Ishikawa (cell line): ENCODE data around the gene PLN.

Source experiments
- CEBPB ChIP-seq: IDR thresholded peaks from 2 replicates; pipeline ENCODE4 v1.6.1; 2012
- RAD21 ChIP-seq: IDR thresholded peaks from 2 replicates; pipeline ENCODE4 v1.6.1; 2012; ENCODE audit warnings: low read depth
- REST ChIP-seq: IDR thresholded peaks from 2 replicates; pipeline ENCODE4 v1.6.1; 2012; ENCODE audit warnings: low read depth, mild to moderate bottlenecking
- YY1 ChIP-seq: IDR thresholded peaks from 2 replicates; pipeline ENCODE4 v1.6.1; 2012; ENCODE audit warnings: low read depth

- no peak for TF ChIP-seq CEBPB
- no peak for TF ChIP-seq RAD21
- TF ChIP-seq REST, result no peak
- no peak for TF ChIP-seq YY1
Measured at GRCh38 chr6:118528129-118528528, 20.0 kb upstream of the PLN start.
